Measurements from ENCODE around the gene OBSCN.
"Not testable (repeated sequence)": the region's sequence is repeated elsewhere in the genome, so short reads cannot be mapped to it uniquely, and the experiment has no call there.

The OBSCN gene

GRCh38 chr1:228219962-228220780 is 12.3 kb downstream of the OBSCN start:
- no peak overlapping the region for H4K91ac ChIP-seq (ENCODE audit: low read length)
- no peak overlapping the region for H2AK5ac ChIP-seq (ENCODE audit: low read length, severe bottlenecking)
- H4K8ac ChIP-seq (ENCODE audit: low read length) = no peak overlapping the region
- 96% methylated on average over 28 of the region's 28 CpGs for WGBS
- peaks cover 3% of the 10 kb centered on the region for H3K79me1 ChIP-seq (replicated peaks; ENCODE audit: low read length, poor library complexity, severe bottlenecking)
- no peak overlapping the region for H2BK12ac ChIP-seq (ENCODE audit: low read length in 2 of 2)
- no peak overlapping the region for H3K23ac ChIP-seq (ENCODE audit: low read length in 2 of 2)
- no peak overlapping the region for H3K27ac ChIP-seq (ENCODE audit: low read length, poor library complexity, severe bottlenecking)
- no peak overlapping the region for H3K4ac ChIP-seq (ENCODE audit: low read depth in 1 of 2, low read length in 2 of 2)
- no peak overlapping the region for H2BK15ac ChIP-seq (ENCODE audit: low read depth, poor library complexity, severe bottlenecking)
- no peak overlapping the region for H2BK5ac ChIP-seq (ENCODE audit: low read depth, low read length, poor library complexity, severe bottlenecking)
- peaks cover 0 to 13% of the 10 kb centered on the region in 2 experiments for H3K27me3 ChIP-seq (ENCODE audit: control insufficient read depth in 1 of 2, insufficient read depth in 1 of 2, low read length in 2 of 2)
- H3K14ac ChIP-seq (ENCODE audit: low read length in 2 of 2) = no peak overlapping the region
- DNase-seq = no peak
- no peak overlapping the region for H2AFZ ChIP-seq (ENCODE audit: low read depth, low read length)
- no peak overlapping the region for H3K9ac ChIP-seq (ENCODE audit: low read length)
- H3K36me3 ChIP-seq (ENCODE audit: control insufficient read depth in 1 of 2, insufficient read depth in 2 of 2, low read depth in 1 of 2, low read length in 2 of 2) = peaks cover 0 to 52% of the 10 kb centered on the region in 2 experiments
- no peak overlapping the region for H3K18ac ChIP-seq (ENCODE audit: low read depth in 1 of 2, low read length in 2 of 2)
- H2BK120ac ChIP-seq (ENCODE audit: low read depth, low read length) = no peak overlapping the region
- H3K9me3 ChIP-seq (ENCODE audit: control insufficient read depth, low read length) = peaks cover 12% of the 10 kb centered on the region
- H3K4me3 ChIP-seq (ENCODE audit: insufficient read depth in 1 of 2, low read depth in 1 of 2, low read length in 2 of 2) = no peak overlapping the region
- no peaks in the 10 kb centered on the region for H3K4me1 ChIP-seq (ENCODE audit: control insufficient read depth, insufficient read depth, low read depth, low read length)
- no peak overlapping the region for H3K4me2 ChIP-seq (ENCODE audit: low read length, poor library complexity, severe bottlenecking)

GRCh38 chr1:228221097-228221496 is 13.3 kb downstream of the OBSCN start:
- H2AFZ ChIP-seq (ENCODE audit: low read depth, low read length); H3K4me1 ChIP-seq (ENCODE audit: control insufficient read depth, insufficient read depth, low read depth, low read length); DNase-seq; H3K23ac ChIP-seq (ENCODE audit: low read length in 2 of 2); H3K14ac ChIP-seq (ENCODE audit: low read length in 2 of 2); H2BK15ac ChIP-seq (ENCODE audit: low read depth, poor library complexity, severe bottlenecking); H2BK12ac ChIP-seq (ENCODE audit: low read length in 2 of 2); H3K4me2 ChIP-seq (ENCODE audit: low read length, poor library complexity, severe bottlenecking); H3K79me1 ChIP-seq (replicated peaks; ENCODE audit: low read length, poor library complexity, severe bottlenecking); H4K91ac ChIP-seq (ENCODE audit: low read length); H3K27ac ChIP-seq (ENCODE audit: low read length, poor library complexity, severe bottlenecking); H3K4me3 ChIP-seq (ENCODE audit: insufficient read depth in 1 of 2, low read depth in 1 of 2, low read length in 2 of 2); H3K9ac ChIP-seq (ENCODE audit: low read length); H2AK5ac ChIP-seq (ENCODE audit: low read length, severe bottlenecking); H2BK5ac ChIP-seq (ENCODE audit: low read depth, low read length, poor library complexity, severe bottlenecking); H3K18ac ChIP-seq (ENCODE audit: low read depth in 1 of 2, low read length in 2 of 2); H3K4ac ChIP-seq (ENCODE audit: low read depth in 1 of 2, low read length in 2 of 2); H2BK120ac ChIP-seq (ENCODE audit: low read depth, low read length); H4K8ac ChIP-seq (ENCODE audit: low read length): not testable (repeated sequence)
- 96% methylated on average over 9 of the region's 9 CpGs for WGBS
- Histone ChIP-seq H3K9me3 (ENCODE audit: control insufficient read depth, low read length) (peaks cover 18% of the 10 kb centered on the region), H3K36me3 (ENCODE audit: control insufficient read depth in 1 of 2, insufficient read depth in 2 of 2, low read depth in 1 of 2, low read length in 2 of 2) (peaks cover 0 to 47% of the 10 kb centered on the region in 2 experiments), H3K27me3 (ENCODE audit: control insufficient read depth in 1 of 2, insufficient read depth in 1 of 2, low read length in 2 of 2) (peaks cover 0 to 13% of the 10 kb centered on the region in 2 experiments)

DNA sequence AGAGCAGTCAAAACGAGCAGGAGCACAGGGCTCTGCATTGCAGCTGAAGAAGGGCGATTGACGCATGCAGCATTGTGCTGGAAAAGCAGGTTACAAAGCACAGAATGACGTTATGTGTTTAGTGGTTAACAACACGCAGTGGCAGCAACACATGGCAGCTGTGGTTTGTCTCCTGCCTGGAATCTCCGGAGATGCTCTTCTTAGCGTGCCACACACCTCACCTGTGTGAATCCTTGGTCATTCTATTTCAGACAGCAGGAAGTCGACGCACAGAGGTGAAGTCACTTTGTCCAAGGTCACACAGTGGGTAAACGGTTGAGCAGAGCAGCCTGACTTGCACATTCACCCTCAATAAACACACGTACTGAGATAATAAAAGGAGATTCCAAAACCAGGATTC is 14.7 kb downstream of the OBSCN start:
- no peak overlapping the region for H3K4me2 ChIP-seq (ENCODE audit: low read length, poor library complexity, severe bottlenecking)
- no peak overlapping the region for H3K9ac ChIP-seq (ENCODE audit: low read length)
- no peak overlapping the region for H2BK15ac ChIP-seq (ENCODE audit: low read depth, poor library complexity, severe bottlenecking)
- H2BK12ac ChIP-seq (ENCODE audit: low read length in 2 of 2) = no peak overlapping the region
- no peak for DNase-seq
- no peak overlapping the region for H3K27ac ChIP-seq (ENCODE audit: low read length, poor library complexity, severe bottlenecking)
- H3K27me3 ChIP-seq (ENCODE audit: control insufficient read depth in 1 of 2, insufficient read depth in 1 of 2, low read length in 2 of 2) = peaks cover 0 to 13% of the 10 kb centered on the region in 2 experiments
- peaks cover 0 to 50% of the 10 kb centered on the region in 2 experiments for H3K36me3 ChIP-seq (ENCODE audit: control insufficient read depth in 1 of 2, insufficient read depth in 2 of 2, low read depth in 1 of 2, low read length in 2 of 2)
- no peak overlapping the region for H4K8ac ChIP-seq (ENCODE audit: low read length)
- H3K9me3 ChIP-seq (ENCODE audit: control insufficient read depth, low read length) = peaks cover 18% of the 10 kb centered on the region
- H3K14ac ChIP-seq (ENCODE audit: low read length in 2 of 2) = no peak overlapping the region
- no peak overlapping the region for H3K4ac ChIP-seq (ENCODE audit: low read depth in 1 of 2, low read length in 2 of 2)
- 95% methylated on average over 10 of the region's 11 CpGs for WGBS
- H2BK5ac ChIP-seq (ENCODE audit: low read depth, low read length, poor library complexity, severe bottlenecking) = no peak overlapping the region
- no peak overlapping the region for H4K91ac ChIP-seq (ENCODE audit: low read length)
- no peak overlapping the region for H3K18ac ChIP-seq (ENCODE audit: low read depth in 1 of 2, low read length in 2 of 2)
- H3K4me1 ChIP-seq (ENCODE audit: control insufficient read depth, insufficient read depth, low read depth, low read length) = peaks cover 6% of the 10 kb centered on the region
- H3K79me1 ChIP-seq (replicated peaks; ENCODE audit: low read length, poor library complexity, severe bottlenecking) = peaks cover 6% of the 10 kb centered on the region
- H2AK5ac ChIP-seq (ENCODE audit: low read length, severe bottlenecking) = no peak overlapping the region
- no peak overlapping the region for H2BK120ac ChIP-seq (ENCODE audit: low read depth, low read length)
- no peak overlapping the region for H2AFZ ChIP-seq (ENCODE audit: low read depth, low read length)
- no peak overlapping the region for H3K23ac ChIP-seq (ENCODE audit: low read length in 2 of 2)
- no peak overlapping the region for H3K4me3 ChIP-seq (ENCODE audit: insufficient read depth in 1 of 2, low read depth in 1 of 2, low read length in 2 of 2)

- Histone ChIP-seq H2BK15ac (ENCODE audit: low read depth, poor library complexity, severe bottlenecking) (no peak overlapping the region), H3K4ac (ENCODE audit: low read depth in 1 of 2, low read length in 2 of 2) (no peak overlapping the region), H3K4me2 (ENCODE audit: low read length, poor library complexity, severe bottlenecking) (no peak overlapping the region), H3K36me3 (ENCODE audit: control insufficient read depth in 1 of 2, insufficient read depth in 2 of 2, low read depth in 1 of 2, low read length in 2 of 2) (peaks cover 0 to 38% of the 10 kb centered on the region in 2 experiments), H2AFZ (ENCODE audit: low read depth, low read length) (no peak overlapping the region), H3K9ac (ENCODE audit: low read length) (no peak overlapping the region), H4K91ac (ENCODE audit: low read length) (no peak overlapping the region), H3K4me1 (ENCODE audit: control insufficient read depth, insufficient read depth, low read depth, low read length) (peaks cover 11% of the 10 kb centered on the region), H3K14ac (ENCODE audit: low read length in 2 of 2) (no peak overlapping the region), H2AK5ac (ENCODE audit: low read length, severe bottlenecking) (no peak overlapping the region), H3K4me3 (ENCODE audit: insufficient read depth in 1 of 2, low read depth in 1 of 2, low read length in 2 of 2) (no peak overlapping the region), H3K79me1 (replicated peaks; ENCODE audit: low read length, poor library complexity, severe bottlenecking) (peaks cover 5% of the 10 kb centered on the region), H3K27ac (ENCODE audit: low read length, poor library complexity, severe bottlenecking) (no peak overlapping the region), H3K18ac (ENCODE audit: low read depth in 1 of 2, low read length in 2 of 2) (no peak overlapping the region), H4K8ac (ENCODE audit: low read length) (no peak overlapping the region), H2BK5ac (ENCODE audit: low read depth, low read length, poor library complexity, severe bottlenecking) (no peak overlapping the region), H3K27me3 (ENCODE audit: control insufficient read depth in 1 of 2, insufficient read depth in 1 of 2, low read length in 2 of 2) (peaks cover 0 to 13% of the 10 kb centered on the region in 2 experiments), H2BK120ac (ENCODE audit: low read depth, low read length) (no peak overlapping the region), H3K9me3 (ENCODE audit: control insufficient read depth, low read length) (peaks cover 18% of the 10 kb centered on the region), H2BK12ac (ENCODE audit: low read length in 2 of 2) (no peak overlapping the region), H3K23ac (ENCODE audit: low read length in 2 of 2) (no peak overlapping the region)
- DNase-seq = no peak
- 93% methylated on average over 16 of the region's 16 CpGs for WGBS
These were observed 16.6 kb downstream of the OBSCN start for GRCh38 chr1:228224198-228225164.
